GM18517 (cell line): ENCODE data around the gene CBFB.
"Not testable (repeated sequence)": the region's sequence is repeated elsewhere in the genome, so short reads cannot be mapped to it uniquely, and the experiment has no call there.

Experiments used
- ATAC-seq: cut with Tn5 transposase; IDR thresholded peaks from one replicate; pipeline ENCODE4 v1.9.1; 2021; ENCODE audit warnings: mild to moderate bottlenecking, moderate library complexity; ENCODE audit not compliant: unreplicated experiment

The CBFB gene

DNA sequence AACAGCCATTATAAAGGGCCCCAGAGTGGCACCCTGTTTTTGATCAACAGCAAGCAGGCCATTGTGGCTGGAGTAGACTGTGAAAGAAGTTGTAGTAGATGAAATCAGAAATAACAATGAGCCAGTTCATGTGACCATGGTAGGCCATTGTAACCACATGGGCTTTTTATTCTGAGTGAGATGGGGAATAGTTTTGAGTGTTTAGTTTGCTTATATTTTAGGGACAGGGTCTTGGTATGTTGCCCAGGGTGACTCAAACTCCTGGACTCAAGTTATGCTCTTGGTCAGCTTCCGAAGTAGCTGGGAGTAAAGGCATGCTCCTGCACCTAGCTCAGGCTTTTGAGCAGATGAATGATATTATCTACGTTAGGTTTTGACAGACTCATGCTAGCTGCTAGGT lies 12.0 kb downstream of the CBFB start:
- ATAC-seq, result no peak

GRCh38 chr16:67041520-67041919 lies 12.6 kb downstream of the CBFB start:
- ATAC-seq, result not testable (repeated sequence)

GRCh38 chr16:67043420-67043819 lies 14.5 kb downstream of the CBFB start:
- ATAC-seq, result no peak

DNA sequence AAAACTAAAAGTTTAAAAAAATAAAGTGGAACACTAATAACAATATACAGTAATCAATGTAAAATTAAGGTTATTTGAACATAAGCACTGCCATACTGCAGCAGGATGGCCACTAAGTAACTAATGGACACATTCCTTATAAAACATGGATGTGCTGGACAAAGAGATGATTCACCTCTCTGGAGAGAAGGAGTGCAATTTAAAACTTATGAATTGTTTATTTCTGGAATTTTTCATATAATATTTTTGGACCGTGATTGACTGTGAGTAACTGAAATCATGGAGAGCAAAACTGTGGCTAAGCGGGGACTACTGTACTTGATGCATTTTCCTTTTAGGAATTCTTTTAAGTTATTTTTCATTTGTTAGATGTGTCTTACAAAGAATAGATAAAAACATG lies 21.8 kb downstream of the CBFB start:
- ATAC-seq, result no peak

DNA sequence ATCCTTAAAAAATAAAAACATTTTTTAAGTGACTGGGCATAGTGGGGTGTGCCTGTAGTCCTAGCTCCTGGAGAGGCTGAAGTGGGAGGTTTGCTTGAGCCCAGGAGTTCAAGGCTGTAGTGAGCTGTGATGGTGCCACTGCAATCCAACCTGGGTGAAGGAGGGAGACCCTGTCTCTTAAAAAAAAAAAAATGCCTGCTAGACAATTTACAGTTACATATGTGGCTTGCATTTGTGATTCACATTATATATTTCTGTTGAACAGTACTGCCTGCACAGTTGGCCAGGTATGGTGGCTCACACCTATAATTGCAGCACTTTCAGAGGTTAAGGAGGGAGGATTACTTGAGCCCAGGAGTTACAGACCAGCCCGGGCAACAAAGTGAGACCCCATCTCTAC lies 23.4 kb downstream of the CBFB start:
- no peak for ATAC-seq

- ATAC-seq, result no peak
Measured at GRCh38 chr16:67053767-67054334, 24.9 kb downstream of the CBFB start.

GRCh38 chr16:67054901-67055300 lies 26.0 kb downstream of the CBFB start:
- ATAC-seq, result no peak

- ATAC-seq, result no peak
Measured at GRCh38 chr16:67055712-67056487, 27.0 kb downstream of the CBFB start.

DNA sequence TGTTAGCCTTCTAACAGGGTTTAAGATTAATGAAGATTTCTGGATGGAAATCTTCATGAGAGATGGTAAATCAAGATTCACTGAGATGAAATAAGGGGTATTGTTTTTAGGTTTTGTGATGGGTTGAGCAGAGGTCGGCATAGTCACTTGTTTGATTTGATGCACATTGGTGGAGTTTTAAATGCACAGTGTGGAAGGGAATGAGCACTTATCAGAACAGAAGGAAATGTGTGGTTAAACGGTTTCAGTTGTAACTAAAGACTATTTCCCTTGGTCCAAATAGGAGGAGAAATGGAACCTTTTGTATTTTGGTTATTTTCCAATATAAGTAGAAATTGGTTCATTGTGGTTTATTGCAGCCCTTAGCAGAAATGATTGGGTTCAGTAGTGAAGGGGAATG lies 34.1 kb downstream of the CBFB start:
- ATAC-seq, result no peak

DNA sequence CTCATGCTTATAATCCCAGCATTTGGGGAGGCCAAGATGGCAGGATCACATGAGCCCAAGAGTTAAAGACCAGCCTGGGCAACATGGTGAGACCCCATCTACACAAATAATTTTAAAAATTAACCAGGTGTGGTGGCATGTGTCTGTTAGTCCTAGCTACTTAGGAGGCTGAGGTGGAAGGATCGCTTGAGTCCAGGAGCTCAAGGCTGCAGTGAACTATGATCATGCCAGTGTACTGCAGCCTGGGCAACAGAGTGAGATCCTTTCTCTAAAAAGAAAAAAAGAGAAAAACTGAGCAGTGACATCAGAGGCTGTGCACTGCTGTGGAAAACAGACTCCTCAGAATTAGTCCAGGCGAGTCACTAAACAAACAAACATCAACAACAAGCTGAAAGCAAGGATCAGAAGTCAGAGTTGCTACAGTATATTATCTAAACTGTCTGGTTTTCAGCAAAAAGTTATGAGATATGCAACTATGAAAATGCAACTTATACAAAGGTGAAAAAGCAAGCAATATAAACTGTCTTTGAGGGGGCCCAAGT lies 39.3 kb downstream of the CBFB start:
- ATAC-seq, result no peak

DNA sequence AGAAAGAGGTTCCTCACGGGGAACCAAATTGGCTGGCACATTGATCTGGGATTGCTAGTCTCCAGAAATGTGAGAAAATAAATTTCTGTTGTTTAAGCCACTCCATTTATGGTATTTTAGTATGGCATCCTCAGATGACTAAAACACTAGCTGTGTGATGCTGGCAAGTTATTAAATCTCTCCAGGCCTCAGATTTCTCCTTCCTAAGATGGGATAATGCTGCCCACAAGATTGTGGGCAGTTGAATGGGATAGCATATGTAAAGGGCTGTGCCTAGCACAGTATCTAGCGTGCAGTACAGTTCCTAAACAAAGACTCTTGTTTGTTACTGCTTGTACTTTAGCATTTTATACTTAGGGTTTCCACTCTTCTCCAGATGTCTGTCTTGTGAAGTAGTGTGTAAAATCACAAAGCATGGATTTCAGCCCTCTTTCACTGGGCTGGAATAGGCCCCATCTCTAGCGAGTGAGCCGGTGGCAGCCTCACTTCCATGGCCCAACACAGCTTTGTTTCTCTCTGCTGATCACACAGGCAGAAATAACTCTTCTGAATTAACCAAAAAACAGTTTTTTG lies 42.6 kb downstream of the CBFB start:
- ATAC-seq, result no peak

DNA sequence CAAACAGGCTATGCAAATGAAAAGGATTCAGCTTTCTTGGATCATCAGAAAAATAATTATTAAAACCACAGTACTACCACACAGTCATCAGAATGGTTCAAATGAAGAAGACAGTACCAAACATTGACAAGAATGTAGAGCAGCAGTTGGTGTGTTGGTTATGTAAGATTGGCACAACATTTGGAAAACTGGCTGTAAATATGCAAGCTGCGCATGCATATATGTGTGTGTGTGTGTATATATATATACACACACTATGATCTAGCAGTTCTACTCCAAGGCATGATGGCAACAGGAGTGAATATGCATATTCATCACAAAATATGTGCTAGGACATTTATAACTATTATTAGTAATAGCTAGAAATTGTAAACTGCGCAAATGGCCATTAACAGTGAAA lies 46.4 kb downstream of the CBFB start:
- ATAC-seq, result no peak

- no peak for ATAC-seq
Measured at GRCh38 chr16:67077871-67078270, 48.9 kb downstream of the CBFB start.

DNA sequence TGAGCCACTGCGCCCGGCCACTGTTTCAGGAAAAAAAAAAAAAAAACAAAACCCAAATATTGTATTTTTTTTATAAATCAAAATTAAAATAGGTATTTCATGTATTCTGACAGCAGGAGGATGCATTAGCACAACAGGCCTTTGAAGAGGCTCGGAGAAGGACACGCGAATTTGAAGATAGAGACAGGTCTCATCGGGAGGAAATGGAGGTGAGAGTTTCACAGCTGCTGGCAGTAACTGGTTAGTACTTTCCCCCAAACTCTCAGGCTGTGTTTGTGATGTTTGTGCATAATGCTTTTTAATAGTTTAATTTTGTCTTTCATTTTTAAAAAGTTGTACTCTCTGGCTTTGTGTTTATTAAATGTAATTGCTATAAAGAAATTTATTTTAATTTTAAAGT lies 53.2 kb downstream of the CBFB start:
- ATAC-seq, result no peak

- no peak for ATAC-seq
Measured at GRCh38 chr16:67082891-67083290, 53.9 kb downstream of the CBFB start.

DNA sequence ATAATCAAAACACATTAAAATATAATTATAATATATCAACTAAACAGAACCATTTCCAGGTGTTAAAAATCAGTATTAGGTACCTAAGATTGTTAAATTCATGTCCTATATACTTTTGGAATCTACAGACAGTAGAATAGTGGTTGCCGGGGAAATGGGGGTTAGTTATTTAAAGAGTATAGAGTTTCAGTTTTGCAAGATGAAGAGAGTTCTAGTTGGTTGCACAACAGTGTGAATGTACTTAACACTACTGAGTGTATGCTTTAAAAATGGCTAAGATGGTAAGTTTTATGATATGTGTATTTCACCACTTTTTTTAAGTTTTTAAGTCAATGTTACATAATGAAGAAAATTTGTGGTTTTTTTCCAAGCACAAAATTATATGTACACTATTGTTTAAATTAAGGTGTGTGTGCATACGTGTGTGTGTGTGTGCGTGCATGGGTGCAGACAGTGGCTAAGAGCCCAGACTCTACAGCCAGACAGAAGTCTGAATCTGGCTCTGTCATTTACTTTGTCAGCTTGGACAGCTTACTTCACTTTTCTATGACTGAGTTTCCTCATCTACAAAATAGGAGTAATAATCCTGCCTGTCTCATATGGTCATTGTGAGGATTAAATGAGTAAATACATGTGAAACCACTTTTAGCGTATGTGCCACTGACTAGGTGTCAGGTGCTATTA lies 55.5 kb downstream of the CBFB start:
- peak; percentile 73 for ATAC-seq

DNA sequence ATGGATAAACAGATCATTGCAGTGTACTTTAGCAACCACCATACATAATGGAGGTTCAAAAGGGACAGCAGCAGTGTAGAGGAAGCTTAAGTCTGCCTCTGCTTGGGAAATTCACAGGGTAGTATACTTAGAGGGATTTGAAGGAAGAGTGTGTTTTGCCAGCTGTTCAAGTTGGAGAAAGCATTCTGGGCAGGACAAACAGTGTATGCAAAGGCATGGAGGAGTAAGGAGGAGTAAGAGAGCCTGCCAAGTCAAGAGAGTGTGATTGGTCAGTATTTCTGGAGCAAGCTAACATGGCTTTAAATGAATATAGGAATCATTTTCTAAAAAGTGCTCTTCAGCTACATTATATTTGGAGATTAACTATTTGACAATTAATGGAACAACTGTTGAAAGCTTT lies 57.9 kb downstream of the CBFB start:
- ATAC-seq, result no peak

DNA sequence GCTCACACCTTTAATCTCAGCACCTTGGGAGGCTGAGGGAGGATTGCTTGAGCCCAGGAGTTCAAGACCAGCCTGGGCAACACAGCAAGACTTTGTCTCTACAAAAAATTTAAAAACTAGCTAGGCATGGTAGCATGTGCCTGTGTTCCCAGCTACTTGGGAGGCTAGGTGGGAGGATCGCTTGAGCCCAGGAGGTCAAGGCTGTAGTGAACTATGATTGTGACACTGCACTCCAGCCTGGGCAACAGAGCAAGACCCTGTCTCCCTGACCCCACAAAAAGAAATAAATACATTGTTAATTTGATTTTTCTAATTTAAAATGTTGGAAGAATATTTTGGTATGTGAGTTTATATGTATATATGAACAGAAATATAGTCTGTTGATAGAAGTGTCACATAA lies 58.3 kb downstream of the CBFB start:
- no peak for ATAC-seq

DNA sequence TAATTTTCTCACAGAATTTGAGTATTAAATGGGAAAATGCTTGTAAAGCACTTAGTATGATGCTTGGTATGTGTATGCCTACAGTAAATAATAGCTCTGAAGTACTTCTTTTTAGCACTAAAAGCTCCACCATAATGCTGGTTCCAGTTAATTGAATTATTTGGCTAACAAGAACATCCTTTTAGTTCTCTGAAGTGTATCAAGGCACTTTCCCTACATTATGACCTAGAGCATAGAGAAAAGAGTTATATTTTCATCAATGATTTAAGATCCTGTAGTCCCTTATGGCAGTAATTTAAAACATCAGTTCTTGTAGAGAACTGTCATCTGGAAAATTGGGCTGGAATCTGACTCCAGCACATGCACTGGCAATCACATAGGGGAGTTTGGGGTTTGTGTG lies 58.9 kb downstream of the CBFB start:
- no peak for ATAC-seq

DNA sequence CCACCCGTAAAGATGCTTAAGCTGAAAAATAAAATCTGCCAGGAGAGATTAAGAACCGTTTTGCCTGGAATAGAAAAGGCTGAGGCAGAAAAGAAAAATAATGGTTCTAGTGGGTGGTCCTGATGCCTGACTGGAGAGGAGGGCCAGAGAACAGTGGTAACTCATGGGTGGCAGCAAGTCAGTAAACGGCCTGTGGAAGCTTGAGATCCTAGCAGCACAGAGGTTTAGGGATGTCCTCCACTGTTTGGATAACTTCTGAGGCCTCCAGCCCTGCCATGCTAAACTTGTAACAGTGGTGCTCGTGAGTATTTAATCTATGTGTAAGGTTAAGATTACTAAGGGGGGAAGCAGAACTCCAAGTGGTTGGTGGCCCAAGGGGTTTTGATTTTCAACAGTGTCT lies 59.6 kb downstream of the CBFB start:
- ATAC-seq, result no peak

DNA sequence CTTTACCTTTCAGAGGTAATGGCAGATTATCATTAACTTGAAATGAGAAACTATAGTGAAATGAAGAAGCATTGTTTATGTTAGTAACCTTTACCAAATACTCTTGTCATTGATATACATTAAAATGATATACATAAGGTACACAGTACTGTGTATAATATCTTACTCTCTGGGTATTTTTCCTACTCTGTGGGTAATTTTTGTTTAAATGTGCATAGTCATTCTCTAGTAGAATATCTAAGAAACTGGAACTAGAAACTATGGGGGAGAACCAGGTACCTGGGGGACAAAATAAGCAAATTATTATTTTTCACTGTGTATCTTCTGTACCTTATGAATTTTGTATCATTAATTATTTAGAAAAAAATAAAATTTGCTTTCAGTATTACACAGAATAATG lies 60.2 kb downstream of the CBFB start:
- no peak for ATAC-seq
